ENCODE results near the gene KIAA0513. TPM values are rescaled to one million over a fixed set of nuclear protein-coding genes. Genes with fewer than 3 reads are reported as not detected.
A peak's percentile ranks its signal among the peaks of the same experiment; 100 is the strongest.

The KIAA0513 gene
- total RNA-seq, 4 donors from 2014 or later: 6.2 to 8.4 (median 7.5) TPM

DNA sequence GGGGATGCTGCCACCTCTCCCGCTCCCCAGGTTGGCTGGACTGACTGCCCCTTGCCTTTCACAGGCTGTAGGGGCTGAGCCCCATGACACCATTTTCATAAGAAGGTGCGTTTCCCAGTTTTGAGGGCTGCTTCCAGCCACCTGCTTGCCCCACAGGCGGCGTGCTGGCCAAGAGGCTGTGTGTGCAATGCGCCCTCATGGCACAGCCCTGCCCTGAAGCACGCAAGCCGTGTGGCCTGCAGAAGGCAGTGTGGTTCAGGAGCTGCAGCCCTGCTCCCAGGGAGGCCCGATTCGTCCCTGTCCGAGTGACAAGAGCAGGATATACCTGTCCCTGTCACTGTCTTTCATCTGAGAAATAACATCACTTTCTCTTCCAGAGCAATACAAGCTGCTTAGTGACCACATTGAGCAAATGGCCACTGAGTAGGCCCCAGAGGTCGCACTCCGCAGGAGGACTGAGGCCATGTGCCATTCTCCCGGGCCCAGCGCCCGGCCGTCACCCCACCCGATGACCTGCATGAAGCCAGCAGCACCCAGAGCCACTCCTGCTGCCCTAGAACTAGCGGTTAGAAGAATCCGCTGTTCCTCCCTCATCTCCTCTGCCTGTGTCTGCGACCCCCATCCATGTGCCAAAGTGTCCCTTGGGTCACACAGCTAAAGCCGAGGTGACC, 60.4 kb downstream of the KIAA0513 start:
- Histone ChIP-seq H3K27ac (no peak overlapping the region), H3K9me3 (no peaks in the 10 kb centered on the region), H3K36me3 (no peaks in the 10 kb centered on the region), H3K4me3 (replicated peaks in 1 of 3) (no peak overlapping the region), H3K27me3 (no peaks in the 10 kb centered on the region), H3K4me1 (peaks cover 18 to 24% of the 10 kb centered on the region in 2 donors)
- DNase-seq: no peak
- intact Hi-C loops (cut with DNase I): loop anchor here (10.0 kb wide), 1 partner anchor 333 kb away; no protein-coding TSS in a partner anchor
- 95 to 98% methylated on average over 16 of the region's 21 CpGs for WGBS, 2 donors
- TF ChIP-seq, protein P1, sequence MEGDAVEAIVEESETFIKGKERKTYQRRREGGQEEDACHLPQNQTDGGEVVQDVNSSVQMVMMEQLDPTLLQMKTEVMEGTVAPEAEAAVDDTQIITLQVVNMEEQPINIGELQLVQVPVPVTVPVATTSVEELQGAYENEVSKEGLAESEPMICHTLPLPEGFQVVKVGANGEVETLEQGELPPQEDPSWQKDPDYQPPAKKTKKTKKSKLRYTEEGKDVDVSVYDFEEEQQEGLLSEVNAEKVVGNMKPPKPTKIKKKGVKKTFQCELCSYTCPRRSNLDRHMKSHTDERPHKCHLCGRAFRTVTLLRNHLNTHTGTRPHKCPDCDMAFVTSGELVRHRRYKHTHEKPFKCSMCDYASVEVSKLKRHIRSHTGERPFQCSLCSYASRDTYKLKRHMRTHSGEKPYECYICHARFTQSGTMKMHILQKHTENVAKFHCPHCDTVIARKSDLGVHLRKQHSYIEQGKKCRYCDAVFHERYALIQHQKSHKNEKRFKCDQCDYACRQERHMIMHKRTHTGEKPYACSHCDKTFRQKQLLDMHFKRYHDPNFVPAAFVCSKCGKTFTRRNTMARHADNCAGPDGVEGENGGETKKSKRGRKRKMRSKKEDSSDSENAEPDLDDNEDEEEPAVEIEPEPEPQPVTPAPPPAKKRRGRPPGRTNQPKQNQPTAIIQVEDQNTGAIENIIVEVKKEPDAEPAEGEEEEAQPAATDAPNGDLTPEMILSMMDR (IDR thresholded peaks at IDR 0.05): no peak

- Histone ChIP-seq H3K4me3 (replicated peaks in 1 of 3) (no peak overlapping the region), H3K27ac (peak overlapping the region in 1 of 3 donors; percentile 42), H3K9me3 (no peaks in the 10 kb centered on the region), H3K4me1 (peaks cover 18 to 24% of the 10 kb centered on the region in 2 donors), H3K27me3 (no peaks in the 10 kb centered on the region), H3K36me3 (no peaks in the 10 kb centered on the region)
- TF ChIP-seq, protein P1 (IDR thresholded peaks at IDR 0.05): no peak
- no peak for TF ChIP-seq POLR2A (IDR thresholded peaks at IDR 0.05)
- intact Hi-C loops (cut with DNase I): loop anchor here (10.0 kb wide), 1 partner anchor 334 kb away; no protein-coding TSS in a partner anchor
- WGBS, 2 donors: 85 to 90% methylated on average over 29 to 31 of the region's 31 CpGs
- no peak for DNase-seq
Measured at GRCh38 chr16:85088570-85089199, 61.1 kb downstream of the KIAA0513 start.

DNA sequence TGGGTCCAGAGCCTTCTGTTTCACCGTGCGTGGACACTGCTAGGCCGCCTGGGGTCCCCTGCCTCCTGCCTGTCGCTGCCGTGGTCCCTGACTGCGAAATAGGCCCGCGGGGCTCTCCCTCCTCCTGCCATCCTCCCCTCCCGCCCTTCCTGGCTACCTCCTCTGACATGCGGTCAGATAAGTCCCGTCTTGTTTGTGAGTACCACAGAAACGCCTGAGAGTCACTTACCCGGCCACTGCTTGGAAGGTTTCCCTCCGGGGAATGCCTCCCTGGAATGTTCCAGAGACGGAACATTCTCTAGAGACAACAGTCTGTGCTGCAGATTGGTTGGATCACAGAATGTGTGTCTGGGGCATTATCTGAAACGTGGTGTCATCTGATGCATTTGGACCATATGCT, 61.9 kb downstream of the KIAA0513 start:
- DNase-seq: peak; percentile 85 to 89
- peak overlapping the region; percentile 12 to 42 (median 39) for H3K27ac ChIP-seq

GRCh38 chr16:85090181-85090580, 62.6 kb downstream of the KIAA0513 start:
- H3K9me3 ChIP-seq: no peaks in the 10 kb centered on the region
- 31 to 42% methylated on average over 12 to 13 of the region's 13 CpGs for WGBS, 2 donors
- no peaks in the 10 kb centered on the region for H3K27me3 ChIP-seq
- peaks cover 18 to 24% of the 10 kb centered on the region in 2 donors for H3K4me1 ChIP-seq
- DNase-seq: peak; percentile 67 to 76
- intact Hi-C loops (cut with DNase I): no loop called here
- H3K36me3 ChIP-seq: no peaks in the 10 kb centered on the region
- TF ChIP-seq, protein P1 (IDR thresholded peaks at IDR 0.05): no peak
- TF ChIP-seq POLR2A (IDR thresholded peaks at IDR 0.05): no peak
- no peak overlapping the region for H3K4me3 ChIP-seq (replicated peaks in 1 of 3)
- peak overlapping the region; percentile 7 to 42 (median 39) for H3K27ac ChIP-seq

More for the DNA sequence above, 61.9 kb downstream of the KIAA0513 start:
- H3K27me3 ChIP-seq: no peaks in the 10 kb centered on the region
- H3K36me3 ChIP-seq: no peaks in the 10 kb centered on the region
- peaks cover 18 to 24% of the 10 kb centered on the region in 2 donors for H3K4me1 ChIP-seq
- 39 to 56% methylated on average over 15 to 16 of the region's 16 CpGs for WGBS, 2 donors
- no peaks in the 10 kb centered on the region for H3K9me3 ChIP-seq
- no peak overlapping the region for H3K4me3 ChIP-seq (replicated peaks in 1 of 3)
- TF ChIP-seq, protein P1 (IDR thresholded peaks at IDR 0.05): no peak
- no peak for TF ChIP-seq POLR2A (IDR thresholded peaks at IDR 0.05)
- intact Hi-C loops (cut with DNase I): loop anchor here (10.0 kb wide), 1 partner anchor 335 kb away; no protein-coding TSS in a partner anchor

Measured in thyroid gland (tissue), 4 donors.